Immature natural killer cell (primary cell): ENCODE measurements around the gene PITRM1. TPM values are rescaled to one million over a fixed set of nuclear protein-coding genes. Genes with fewer than 3 reads are reported as not detected.
A peak's percentile ranks its signal among the peaks of the same experiment; 100 is the strongest.

Experiments used
- DNase-seq, 3 donors: peaks; one replicate each; pipeline ENCODE4 v3.0.0; 2022; ENCODE audit warnings: mixed read lengths in 1 of 3
- H3K27ac Mint-ChIP-seq, 6 donors: one replicate each; pipeline ENCODE4 v1.8.0; 2020; ENCODE audit warnings: mixed read lengths in 6 of 6, mild to moderate bottlenecking in 5 of 6, inconsistent platforms in 4 of 6, moderate library complexity in 3 of 6
- H3K27me3 Mint-ChIP-seq, 3 donors: one replicate each; pipeline ENCODE4 v1.8.0; 2020 to 2021; ENCODE audit warnings: low read depth in 3 of 3, mild to moderate bottlenecking in 3 of 3, mixed read lengths in 3 of 3, moderate library complexity in 3 of 3, inconsistent platforms in 1 of 3
- H3K36me3 Mint-ChIP-seq, 3 donors: one replicate each; pipeline ENCODE4 v1.8.0; 2020; ENCODE audit warnings: mixed read lengths in 3 of 3, inconsistent platforms in 2 of 3, mild to moderate bottlenecking in 2 of 3
- H3K4me1 Mint-ChIP-seq, 2 donors: one replicate each; pipeline ENCODE4 v1.8.0; 2020; ENCODE audit warnings: inconsistent platforms in 2 of 2, mild to moderate bottlenecking in 2 of 2, mixed read lengths in 2 of 2, moderate library complexity in 1 of 2
- H3K4me3 Mint-ChIP-seq, 5 donors: one replicate each; pipeline ENCODE4 v1.8.0; 2020; ENCODE audit warnings: mild to moderate bottlenecking in 5 of 5, mixed read lengths in 5 of 5, inconsistent platforms in 3 of 5, moderate library complexity in 3 of 5
- H3K9me3 Mint-ChIP-seq, 6 donors: one replicate each; pipeline ENCODE4 v1.8.0; 2020; ENCODE audit warnings: mild to moderate bottlenecking in 6 of 6, mixed read lengths in 6 of 6, inconsistent platforms in 4 of 6, moderate library complexity in 3 of 6
- polyA plus RNA-seq, 3 donors: library from polyadenylated mRNA; unstranded; fragments of 300-500 nt; fragmentation: Illumina TruSeq; gene quantifications; one replicate each; pipeline ENCODE4 v1.2.3, GENCODE V29; 2021

PITRM1 gene
- polyA plus RNA-seq, 3 donors from 2014 or later, result 25.4 to 52.5 (median 35.2) TPM

- no peak overlapping the region for H3K4me3 Mint-ChIP-seq
- no peaks in the 10 kb centered on the region for H3K9me3 Mint-ChIP-seq
- H3K27ac Mint-ChIP-seq, result no peak overlapping the region
- H3K4me1 Mint-ChIP-seq, result peaks cover 16 to 29% of the 10 kb centered on the region in 2 donors
- H3K27me3 Mint-ChIP-seq, result peaks cover 6 to 11% (median 9%) of the 10 kb centered on the region in 3 donors
- H3K36me3 Mint-ChIP-seq, result peaks cover 15 to 32% (median 25%) of the 10 kb centered on the region in 3 donors
- no peak for DNase-seq
Observed at GRCh38 chr10:3169673-3170072, 2.9 kb downstream of the PITRM1 start.

- Mint-ChIP-seq H3K27me3 (peaks cover 5 to 10% (median 8%) of the 10 kb centered on the region in 3 donors), H3K36me3 (peaks cover 16 to 33% (median 26%) of the 10 kb centered on the region in 3 donors)
- no peak for DNase-seq
Observed at GRCh38 chr10:3169271-3169670, 3.3 kb downstream of the PITRM1 start.

GRCh38 chr10:3167611-3168330 is 4.8 kb downstream of the PITRM1 start:
- no peaks in the 10 kb centered on the region for H3K9me3 Mint-ChIP-seq
- H3K36me3 Mint-ChIP-seq, result peaks cover 23 to 45% (median 26%) of the 10 kb centered on the region in 3 donors
- H3K27me3 Mint-ChIP-seq, result peaks cover 2 to 5% (median 3%) of the 10 kb centered on the region in 3 donors
- H3K4me1 Mint-ChIP-seq, result peaks cover 12 to 24% of the 10 kb centered on the region in 2 donors
- DNase-seq, result no peak
- H3K27ac Mint-ChIP-seq, result peak overlapping the region in 1 of 6 donors; percentile 22
- no peak overlapping the region for H3K4me3 Mint-ChIP-seq

More at GRCh38 chr10:3169271-3169670, 3.3 kb downstream of the PITRM1 start:
- Mint-ChIP-seq H3K4me1 (peaks cover 16 to 29% of the 10 kb centered on the region in 2 donors), H3K27ac (peak overlapping the region in 1 of 6 donors; percentile 9), H3K9me3 (no peaks in the 10 kb centered on the region), H3K4me3 (no peak overlapping the region)

GRCh38 chr10:3166496-3167290 is 5.9 kb downstream of the PITRM1 start:
- Mint-ChIP-seq H3K27me3 (no peaks in the 10 kb centered on the region), H3K4me3 (no peak overlapping the region), H3K36me3 (peaks cover 26 to 53% (median 26%) of the 10 kb centered on the region in 3 donors), H3K27ac (no peak overlapping the region), H3K9me3 (no peaks in the 10 kb centered on the region), H3K4me1 (peaks cover 8 to 16% of the 10 kb centered on the region in 2 donors)
- DNase-seq, result no peak

GRCh38 chr10:3165196-3165595 is 7.4 kb downstream of the PITRM1 start:
- Mint-ChIP-seq H3K9me3 (no peaks in the 10 kb centered on the region), H3K4me3 (no peak overlapping the region), H3K4me1 (peaks cover 0 to 4% of the 10 kb centered on the region in 2 donors), H3K27me3 (no peaks in the 10 kb centered on the region), H3K36me3 (peaks cover 26 to 62% (median 26%) of the 10 kb centered on the region in 3 donors), H3K27ac (no peak overlapping the region)
- DNase-seq, result no peak

GRCh38 chr10:3163879-3164278 is 8.7 kb downstream of the PITRM1 start:
- no peak for DNase-seq
- Mint-ChIP-seq H3K27ac (no peak overlapping the region), H3K36me3 (peaks cover 31 to 71% (median 35%) of the 10 kb centered on the region in 3 donors), H3K27me3 (no peaks in the 10 kb centered on the region), H3K4me3 (no peak overlapping the region), H3K4me1 (no peaks in the 10 kb centered on the region), H3K9me3 (no peaks in the 10 kb centered on the region)

- no peak for DNase-seq
- H3K9me3 Mint-ChIP-seq, result no peaks in the 10 kb centered on the region
Observed at GRCh38 chr10:3162533-3162932, 10.0 kb downstream of the PITRM1 start.

GRCh38 chr10:3159152-3159551 is 13.4 kb downstream of the PITRM1 start:
- H3K9me3 Mint-ChIP-seq, result no peaks in the 10 kb centered on the region

More at GRCh38 chr10:3162533-3162932, 10.0 kb downstream of the PITRM1 start:
- H3K4me1 Mint-ChIP-seq, result no peaks in the 10 kb centered on the region
- no peak overlapping the region for H3K4me3 Mint-ChIP-seq
- H3K27me3 Mint-ChIP-seq, result peaks cover 0 to 2% (median 0%) of the 10 kb centered on the region in 3 donors
- no peak overlapping the region for H3K27ac Mint-ChIP-seq
- peaks cover 38 to 77% (median 46%) of the 10 kb centered on the region in 3 donors for H3K36me3 Mint-ChIP-seq

GRCh38 chr10:3154666-3155065 is 17.9 kb downstream of the PITRM1 start:
- H3K9me3 Mint-ChIP-seq, result no peaks in the 10 kb centered on the region
- peaks cover 0 to 6% of the 10 kb centered on the region in 2 donors for H3K4me1 Mint-ChIP-seq
- no peak overlapping the region for H3K27ac Mint-ChIP-seq
- H3K27me3 Mint-ChIP-seq, result peaks cover 0 to 2% (median 2%) of the 10 kb centered on the region in 3 donors
- H3K4me3 Mint-ChIP-seq, result no peak overlapping the region
- DNase-seq, result no peak
- H3K36me3 Mint-ChIP-seq, result peaks cover 52 to 77% (median 61%) of the 10 kb centered on the region in 3 donors

More at GRCh38 chr10:3159152-3159551, 13.4 kb downstream of the PITRM1 start:
- Mint-ChIP-seq H3K4me3 (no peak overlapping the region), H3K27me3 (peaks cover 0 to 2% (median 0%) of the 10 kb centered on the region in 3 donors), H3K36me3 (peaks cover 44 to 82% (median 46%) of the 10 kb centered on the region in 3 donors), H3K27ac (peak overlapping the region in 1 of 6 donors; percentile 69), H3K4me1 (peaks cover 0 to 6% of the 10 kb centered on the region in 2 donors)
- no peak for DNase-seq

- no peak overlapping the region for H3K4me3 Mint-ChIP-seq
- peaks cover 0 to 2% (median 0%) of the 10 kb centered on the region in 3 donors for H3K27me3 Mint-ChIP-seq
- DNase-seq, result no peak
- no peaks in the 10 kb centered on the region for H3K9me3 Mint-ChIP-seq
- peaks cover 48 to 77% (median 53%) of the 10 kb centered on the region in 3 donors for H3K36me3 Mint-ChIP-seq
- H3K4me1 Mint-ChIP-seq, result peaks cover 0 to 6% of the 10 kb centered on the region in 2 donors
- H3K27ac Mint-ChIP-seq, result no peak overlapping the region
Observed at GRCh38 chr10:3152566-3152935, 20.0 kb downstream of the PITRM1 start.

- Mint-ChIP-seq H3K36me3 (peaks cover 47 to 77% (median 51%) of the 10 kb centered on the region in 3 donors), H3K27ac (no peak overlapping the region)
Observed at GRCh38 chr10:3151889-3152565, 20.6 kb downstream of the PITRM1 start.

GRCh38 chr10:3150961-3151360 is 21.6 kb downstream of the PITRM1 start:
- Mint-ChIP-seq H3K27me3 (peaks cover 0 to 2% (median 0%) of the 10 kb centered on the region in 3 donors), H3K4me3 (no peak overlapping the region), H3K36me3 (peaks cover 47 to 77% (median 50%) of the 10 kb centered on the region in 3 donors), H3K9me3 (no peaks in the 10 kb centered on the region), H3K27ac (no peak overlapping the region), H3K4me1 (peaks cover 0 to 6% of the 10 kb centered on the region in 2 donors)
- DNase-seq, result no peak

More at GRCh38 chr10:3151889-3152565, 20.6 kb downstream of the PITRM1 start:
- H3K27me3 Mint-ChIP-seq, result peaks cover 0 to 2% (median 0%) of the 10 kb centered on the region in 3 donors
- H3K4me3 Mint-ChIP-seq, result no peak overlapping the region
- peaks cover 0 to 6% of the 10 kb centered on the region in 2 donors for H3K4me1 Mint-ChIP-seq
- DNase-seq, result no peak
- H3K9me3 Mint-ChIP-seq, result no peaks in the 10 kb centered on the region

- Mint-ChIP-seq H3K9me3 (no peaks in the 10 kb centered on the region), H3K36me3 (peaks cover 43 to 75% (median 49%) of the 10 kb centered on the region in 3 donors), H3K27ac (no peak overlapping the region), H3K4me1 (peaks cover 0 to under 1% of the 10 kb centered on the region in 2 donors), H3K27me3 (peaks cover 0 to 2% (median 0%) of the 10 kb centered on the region in 3 donors), H3K4me3 (no peak overlapping the region)
- no peak for DNase-seq
Observed at GRCh38 chr10:3150366-3150765, 22.2 kb downstream of the PITRM1 start.
